ENCODE results near the gene FAS. TPM values are rescaled to one million over a fixed set of nuclear protein-coding genes. Genes with fewer than 3 reads are reported as not detected.

Gene FAS
- polyA plus RNA-seq, 1 donor (not counting 4 experiments of a cell fraction or from before 2014, with no cell fraction given), result 44.8 TPM

- Histone ChIP-seq H3K9me3 (ENCODE audit: control insufficient read depth, low read depth, low read length) (no peaks in the 10 kb centered on the region), H3K36me3 (ENCODE audit: control insufficient read depth in 2 of 2, extremely low read depth in 1 of 2, insufficient read depth in 2 of 2, low read length in 2 of 2) (no peaks in the 10 kb centered on the region), H3K9ac (ENCODE audit: control insufficient read depth, extremely low read depth, insufficient read depth, low read length) (no peak overlapping the region), H3K4me1 (ENCODE audit: control insufficient read depth, extremely low read depth, insufficient read depth, low read length) (peaks cover 14% of the 10 kb centered on the region), H3K4me2 (ENCODE audit: control insufficient read depth, extremely low read depth, insufficient read depth, low read depth, low read length) (no peak overlapping the region), H3K79me2 (ENCODE audit: control insufficient read depth, insufficient read depth, low read length) (no peaks in the 10 kb centered on the region), H2AFZ (ENCODE audit: control insufficient read depth, low read length) (no peak overlapping the region), H3K27me3 (ENCODE audit: control insufficient read depth, extremely low read depth, insufficient read depth, low read length) (no peaks in the 10 kb centered on the region), H3K9me1 (ENCODE audit: control insufficient read depth, extremely low read depth, insufficient read depth, low read length) (no peaks in the 10 kb centered on the region), H4K20me1 (ENCODE audit: control insufficient read depth, extremely low read depth, insufficient read depth, low read length) (no peaks in the 10 kb centered on the region), H3K27ac (ENCODE audit: control insufficient read depth, insufficient read depth, low read length) (no peak overlapping the region), H3K4me3 (ENCODE audit: control insufficient read depth in 2 of 3, extremely low read depth in 1 of 3, insufficient read depth in 2 of 3, low read depth in 1 of 3, low read length in 3 of 3) (no peak overlapping the region)
- no peak for TF ChIP-seq EZH2 (IDR thresholded peaks at IDR 0.05; ENCODE audit: low read length)
- TF ChIP-seq CTCF (optimal IDR thresholded peaks at IDR 0.05 in 1 of 3, IDR thresholded peaks at IDR 0.05 in 1 of 3, conservative IDR thresholded peaks at IDR 0.05 in 1 of 3; ENCODE audit: extremely low read depth in 1 of 3, insufficient read depth in 2 of 3, low read length in 3 of 3), result no peak
- dilution Hi-C loops (cut with MboI; ENCODE audit: extremely low pct_ligation_motif_present, low sequenced_read_pairs), result no loop called here
- DNase-seq (ENCODE audit: low read depth, low spot score), result no peak
- no peak for FAIRE-seq
Observed at GRCh38 chr10:88954458-88955083, 36.0 kb upstream of the FAS start.

GRCh38 chr10:88957381-88957780 is 33.2 kb upstream of the FAS start:
- no peak for TF ChIP-seq CTCF (optimal IDR thresholded peaks at IDR 0.05 in 1 of 3, IDR thresholded peaks at IDR 0.05 in 1 of 3, conservative IDR thresholded peaks at IDR 0.05 in 1 of 3; ENCODE audit: extremely low read depth in 1 of 3, insufficient read depth in 2 of 3, low read length in 3 of 3)
- DNase-seq (ENCODE audit: low read depth, low spot score) (no peak), FAIRE-seq (no peak)
- Histone ChIP-seq H3K36me3 (ENCODE audit: control insufficient read depth in 2 of 2, extremely low read depth in 1 of 2, insufficient read depth in 2 of 2, low read length in 2 of 2) (no peaks in the 10 kb centered on the region), H3K9me3 (ENCODE audit: control insufficient read depth, low read depth, low read length) (no peaks in the 10 kb centered on the region), H2AFZ (ENCODE audit: control insufficient read depth, low read length) (no peak overlapping the region), H3K27ac (ENCODE audit: control insufficient read depth, insufficient read depth, low read length) (no peak overlapping the region), H3K79me2 (ENCODE audit: control insufficient read depth, insufficient read depth, low read length) (no peaks in the 10 kb centered on the region), H3K4me1 (ENCODE audit: control insufficient read depth, extremely low read depth, insufficient read depth, low read length) (no peaks in the 10 kb centered on the region), H4K20me1 (ENCODE audit: control insufficient read depth, extremely low read depth, insufficient read depth, low read length) (no peaks in the 10 kb centered on the region), H3K27me3 (ENCODE audit: control insufficient read depth, extremely low read depth, insufficient read depth, low read length) (no peaks in the 10 kb centered on the region), H3K9ac (ENCODE audit: control insufficient read depth, extremely low read depth, insufficient read depth, low read length) (no peak overlapping the region), H3K4me3 (ENCODE audit: control insufficient read depth in 2 of 3, extremely low read depth in 1 of 3, insufficient read depth in 2 of 3, low read depth in 1 of 3, low read length in 3 of 3) (no peak overlapping the region), H3K4me2 (ENCODE audit: control insufficient read depth, extremely low read depth, insufficient read depth, low read depth, low read length) (no peak overlapping the region), H3K9me1 (ENCODE audit: control insufficient read depth, extremely low read depth, insufficient read depth, low read length) (no peaks in the 10 kb centered on the region)
- dilution Hi-C loops (cut with MboI; ENCODE audit: extremely low pct_ligation_motif_present, low sequenced_read_pairs), result no loop called here
